ENCODE results near the gene WDR91. TPM values are rescaled to one million over a fixed set of nuclear protein-coding genes. Genes with fewer than 3 reads are reported as not detected.

WDR91 gene
- total RNA-seq, 1 experiment from 2014 or later = 8.8 TPM

- intact Hi-C loops (cut with micrococcal nuclease; ENCODE audit: unreplicated experiment) (no loop called here), in situ Hi-C loops (cut with HindIII; ENCODE audit: low pct_unique_long_range_greater_than_20kb, low sequenced_read_pairs) (no loop called here)
- H3K27ac ChIP-seq (ENCODE audit: low read length) = no peak overlapping the region
- no peaks in the 10 kb centered on the region for H3K9me3 ChIP-seq (ENCODE audit: control insufficient read depth, insufficient read depth, low read depth, low read length)
- H3K36me3 ChIP-seq (ENCODE audit: control insufficient read depth, insufficient read depth, low read length) = no peaks in the 10 kb centered on the region
- no peaks in the 10 kb centered on the region for H3K4me1 ChIP-seq (ENCODE audit: control insufficient read depth, insufficient read depth, low read length)
- no peak for DNase-seq (ENCODE audit: low read depth, low spot score)
- no peak for ATAC-seq
- peaks cover 2% of the 10 kb centered on the region; the same call in 1 of the 2 replicates for H3K27me3 ChIP-seq (ENCODE audit: control insufficient read depth, insufficient read depth, low read length)
- H3K4me3 ChIP-seq (ENCODE audit: low read depth in 2 of 2, low read length in 2 of 2) = no peak overlapping the region
- TF ChIP-seq POLR2AphosphoS5 (IDR thresholded peaks at IDR 0.05; ENCODE audit: low read depth, low read length) = no peak
- TF ChIP-seq CTCF (IDR thresholded peaks at IDR 0.05) = no peak
- no TSS peak for BruUV-seq (replicated peaks)
- CTCF ChIA-PET = interaction anchor here (0.6 kb wide), 1 partner anchor 324 kb away, joined by 4 read pairs; no protein-coding TSS in a partner anchor
- POLR2A ChIA-PET = no interaction called here
Measured at GRCh38 chr7:135248546-135248945, 37.2 kb upstream of the WDR91 start.

- DNase-seq (ENCODE audit: low read depth, low spot score) (no peak), ATAC-seq (no peak)
- peaks cover 2% of the 10 kb centered on the region; the same call in 1 of the 2 replicates for H3K27me3 ChIP-seq (ENCODE audit: control insufficient read depth, insufficient read depth, low read length)
- no peaks in the 10 kb centered on the region for H3K4me1 ChIP-seq (ENCODE audit: control insufficient read depth, insufficient read depth, low read length)
- in situ Hi-C loops (cut with HindIII; ENCODE audit: low pct_unique_long_range_greater_than_20kb, low sequenced_read_pairs) = no loop called here
- H3K9me3 ChIP-seq (ENCODE audit: control insufficient read depth, insufficient read depth, low read depth, low read length) = no peaks in the 10 kb centered on the region
- ChIA-PET CTCF (interaction anchor here (0.6 kb wide), 1 partner anchor 325 kb away, joined by 4 read pairs; no protein-coding TSS in a partner anchor), POLR2A (no interaction called here)
- no peaks in the 10 kb centered on the region for H3K36me3 ChIP-seq (ENCODE audit: control insufficient read depth, insufficient read depth, low read length)
- no peak overlapping the region for H3K4me3 ChIP-seq (ENCODE audit: low read depth in 2 of 2, low read length in 2 of 2)
- no TSS peak for BruUV-seq (replicated peaks)
- no peak overlapping the region for H3K27ac ChIP-seq (ENCODE audit: low read length)
- TF ChIP-seq TCF7L2 (IDR thresholded peaks at IDR 0.05; ENCODE audit: low read depth, low read length) = no peak
- no peak for TF ChIP-seq POLR2AphosphoS5 (IDR thresholded peaks at IDR 0.05; ENCODE audit: low read depth, low read length)
- intact Hi-C loops (cut with micrococcal nuclease; ENCODE audit: unreplicated experiment) = no loop called here
Measured at GRCh38 chr7:135247746-135248471, 36.6 kb upstream of the WDR91 start.

- no peaks in the 10 kb centered on the region for H3K4me1 ChIP-seq (ENCODE audit: control insufficient read depth, insufficient read depth, low read length)
- BruUV-seq (replicated peaks) = no TSS peak
- ChIA-PET POLR2A (no interaction called here), CTCF (no interaction called here)
- no peak for DNase-seq (ENCODE audit: low read depth, low spot score)
- H3K4me3 ChIP-seq (ENCODE audit: low read depth in 2 of 2, low read length in 2 of 2) = no peak overlapping the region
- TF ChIP-seq REST (IDR thresholded peaks at IDR 0.05; ENCODE audit: insufficient read depth in 1 of 2, low read depth in 2 of 2, low read length in 1 of 2) (no peak), SIN3A (IDR thresholded peaks at IDR 0.05; ENCODE audit: borderline replicate concordance, insufficient read depth, low read depth, low read length) (no peak), POLR2AphosphoS5 (IDR thresholded peaks at IDR 0.05; ENCODE audit: low read depth, low read length) (no peak), TCF7L2 (IDR thresholded peaks at IDR 0.05; ENCODE audit: low read depth, low read length) (no peak), CTCF (IDR thresholded peaks at IDR 0.05) (no peak)
- no peaks in the 10 kb centered on the region for H3K36me3 ChIP-seq (ENCODE audit: control insufficient read depth, insufficient read depth, low read length)
- no peak overlapping the region for H3K27ac ChIP-seq (ENCODE audit: low read length)
- no peak for ATAC-seq
- peaks cover 2% of the 10 kb centered on the region; the same call in 1 of the 2 replicates for H3K27me3 ChIP-seq (ENCODE audit: control insufficient read depth, insufficient read depth, low read length)
- H3K9me3 ChIP-seq (ENCODE audit: control insufficient read depth, insufficient read depth, low read depth, low read length) = no peaks in the 10 kb centered on the region
- intact Hi-C loops (cut with micrococcal nuclease; ENCODE audit: unreplicated experiment) (no loop called here), in situ Hi-C loops (cut with HindIII; ENCODE audit: low pct_unique_long_range_greater_than_20kb, low sequenced_read_pairs) (no loop called here)
Measured at GRCh38 chr7:135246191-135246825, 35.0 kb upstream of the WDR91 start.
